ACC112 (cell line): ENCODE data around the gene NT5C2.

Source experiments
- H2AFZ ChIP-seq: fragments of 200-600 bp; sonication (generic); one replicate; pipeline ENCODE4 v1.6.0; 2017; ENCODE audit warnings: antibody characterized with exemption, low read length; ENCODE audit not compliant: unreplicated experiment
- H3K27ac ChIP-seq: fragments of 200-600 bp; sonication (generic); 2 replicates; pipeline ENCODE4 v1.5.1; 2014; ENCODE audit warnings: low read depth, mild to moderate bottlenecking, antibody characterized with exemption, low read length, moderate library complexity
- H3K27me3 ChIP-seq: fragments of 200-600 bp; sonication (generic); 2 replicates; pipeline ENCODE4 v1.6.1; 2014; ENCODE audit warnings: mild to moderate bottlenecking, antibody characterized with exemption, low read length, moderate library complexity, mixed read lengths; ENCODE audit not compliant: insufficient read depth
- H3K36me3 ChIP-seq: fragments of 200-600 bp; sonication (generic); 2 replicates; pipeline ENCODE4 v1.6.1; 2016; ENCODE audit warnings: mild to moderate bottlenecking, antibody characterized with exemption, low read length, moderate library complexity, mixed read lengths; ENCODE audit not compliant: insufficient read depth
- H3K4me1 ChIP-seq: fragments of 200-600 bp; sonication (generic); one replicate; pipeline ENCODE4 v1.6.1; 2016; ENCODE audit warnings: low read length, mixed read lengths; ENCODE audit not compliant: insufficient read depth, unreplicated experiment, control insufficient read depth
- H3K4me3 ChIP-seq: fragments of 200-600 bp; sonication (generic); 2 replicates; pipeline ENCODE4 v1.5.1; 2014; ENCODE audit warnings: mild to moderate bottlenecking, low read depth, low read length
- H3K79me2 ChIP-seq: fragments of 200-600 bp; sonication (generic); one replicate; pipeline ENCODE4 v1.6.0; 2016; ENCODE audit warnings: low read length; ENCODE audit not compliant: control insufficient read depth, unreplicated experiment, insufficient read depth

The NT5C2 gene

DNA sequence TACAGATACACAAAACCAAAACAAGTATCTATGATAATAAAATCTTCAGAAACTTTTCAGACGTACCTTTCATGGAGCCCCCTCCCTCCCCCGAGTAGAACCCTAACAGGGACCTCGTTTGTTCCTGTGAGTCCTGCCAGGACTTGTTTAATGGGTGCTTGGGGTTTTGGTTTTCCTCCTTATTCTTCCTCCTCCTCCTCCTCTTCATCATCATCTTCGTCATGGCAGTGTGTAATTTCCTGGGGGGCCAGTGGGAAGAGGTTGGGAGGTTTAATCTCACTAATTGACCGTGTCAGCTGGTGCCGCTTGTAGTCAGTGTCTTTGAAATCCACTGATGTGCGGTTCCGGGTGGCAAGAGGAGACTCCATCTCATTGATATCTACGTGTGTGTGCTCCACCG, 103.6 kb downstream of the NT5C2 start:
- H3K36me3 ChIP-seq = peaks cover 51% of the 10 kb centered on the region
- no peak overlapping the region for H3K4me3 ChIP-seq
- H2AFZ ChIP-seq = no peak overlapping the region
- no peaks in the 10 kb centered on the region for H3K79me2 ChIP-seq
- H3K27me3 ChIP-seq = no peaks in the 10 kb centered on the region
- H3K4me1 ChIP-seq = no peaks in the 10 kb centered on the region
- no peak overlapping the region for H3K27ac ChIP-seq

DNA sequence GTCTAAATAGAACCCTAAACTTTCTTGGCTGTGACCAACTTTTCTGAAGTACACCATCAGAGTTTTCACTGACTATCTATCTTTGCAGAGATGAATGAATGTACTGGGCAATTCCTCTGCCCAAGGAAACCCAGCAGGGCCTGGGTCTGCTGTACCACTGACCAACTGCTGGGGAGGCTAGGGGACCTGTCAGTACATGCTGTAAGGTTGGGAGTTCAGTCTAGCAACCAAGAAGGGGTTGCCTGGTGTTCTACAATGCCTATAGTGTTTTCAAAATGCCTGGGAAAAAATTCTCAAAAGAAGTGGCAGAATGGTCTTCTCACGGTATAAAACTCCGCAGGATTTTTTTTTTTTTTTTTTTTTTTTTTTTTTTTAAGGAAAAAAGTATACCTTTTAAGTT, 106.3 kb downstream of the NT5C2 start:
- Histone ChIP-seq H3K36me3 (peaks cover 31% of the 10 kb centered on the region; the same call in 1 of the 2 replicates), H2AFZ (no peak overlapping the region), H3K27me3 (no peaks in the 10 kb centered on the region), H3K4me1 (no peaks in the 10 kb centered on the region), H3K27ac (no peak overlapping the region), H3K4me3 (no peak overlapping the region), H3K79me2 (no peaks in the 10 kb centered on the region)

DNA sequence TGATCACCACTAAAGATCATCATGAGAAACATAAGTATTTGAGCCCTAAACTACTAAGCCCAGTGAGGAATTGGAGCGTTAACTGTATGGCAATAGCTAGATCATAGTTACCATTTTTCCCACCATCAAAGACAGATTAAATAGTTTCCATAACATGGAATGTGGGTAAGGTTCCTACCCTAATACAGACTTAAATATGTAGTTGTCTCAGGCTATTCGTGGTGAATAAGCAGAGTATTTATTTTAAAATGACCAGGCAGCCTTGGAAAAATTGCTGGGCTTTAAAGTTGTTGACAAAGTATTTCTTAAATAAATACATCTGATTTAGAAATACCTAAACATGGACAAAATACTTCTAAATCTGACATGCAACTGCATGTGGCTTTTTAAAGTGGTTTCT, 106.8 kb downstream of the NT5C2 start:
- H3K27ac ChIP-seq = no peak overlapping the region
- no peak overlapping the region for H2AFZ ChIP-seq
- H3K36me3 ChIP-seq = peaks cover 29% of the 10 kb centered on the region; the same call in 1 of the 2 replicates
- H3K27me3 ChIP-seq = no peaks in the 10 kb centered on the region
- no peaks in the 10 kb centered on the region for H3K4me1 ChIP-seq
- H3K4me3 ChIP-seq = no peak overlapping the region
- H3K79me2 ChIP-seq = no peaks in the 10 kb centered on the region

DNA sequence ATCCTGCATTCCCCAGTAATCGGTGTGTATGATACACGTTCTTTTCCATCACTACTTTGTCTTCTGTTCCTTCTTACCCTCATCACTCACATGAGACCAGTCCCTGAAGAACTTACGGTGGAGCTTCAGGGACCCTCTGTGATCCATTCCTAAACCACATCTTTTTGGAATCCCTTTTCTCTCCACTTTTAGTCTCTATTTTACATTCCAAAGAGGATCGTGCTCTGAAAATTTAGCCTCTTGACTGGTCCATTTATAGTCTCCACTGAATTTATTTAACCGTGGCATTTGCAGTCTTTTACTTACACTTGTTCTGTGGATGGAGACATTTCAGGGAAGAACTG, 109.1 kb downstream of the NT5C2 start:
- H3K79me2 ChIP-seq = no peaks in the 10 kb centered on the region
- H3K27me3 ChIP-seq = no peaks in the 10 kb centered on the region
- H3K4me3 ChIP-seq = no peak overlapping the region
- no peak overlapping the region for H3K27ac ChIP-seq
- H3K36me3 ChIP-seq = peaks cover 11% of the 10 kb centered on the region; the same call in 1 of the 2 replicates
- H2AFZ ChIP-seq = no peak overlapping the region
- H3K4me1 ChIP-seq = no peaks in the 10 kb centered on the region

DNA sequence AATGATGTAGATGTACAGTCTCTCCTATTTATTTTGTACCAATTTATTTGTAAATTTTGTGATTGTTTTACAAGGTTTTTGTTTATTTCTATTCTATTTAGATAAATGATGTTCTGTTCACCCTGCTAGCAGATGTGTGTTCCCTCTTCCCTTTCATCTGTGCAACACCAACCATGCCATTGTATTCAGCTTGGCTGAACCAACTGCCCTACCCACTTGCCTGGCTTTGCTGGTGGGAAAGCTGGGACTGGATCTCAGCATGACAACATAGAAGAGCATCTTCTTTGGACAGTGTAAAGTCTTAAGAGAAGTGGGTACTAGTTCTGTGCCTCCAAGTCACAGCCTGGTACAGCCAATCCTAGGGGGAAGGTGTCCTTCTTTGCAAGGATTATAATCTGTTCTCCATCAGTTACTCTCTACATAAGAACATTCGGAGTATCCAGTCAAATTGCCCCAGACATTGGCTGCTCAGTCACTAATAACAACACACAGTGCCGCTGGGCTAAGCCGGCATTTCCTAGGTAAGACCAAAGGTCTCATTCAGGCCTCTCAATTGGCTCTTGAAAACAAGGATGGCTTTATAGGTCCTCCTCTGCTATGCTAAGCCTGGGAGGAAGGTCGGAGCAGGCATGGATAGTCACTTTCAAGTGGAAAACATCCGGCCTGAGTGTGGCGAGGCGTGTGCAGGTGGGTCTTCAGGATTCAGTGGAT, 109.7 kb downstream of the NT5C2 start:
- Histone ChIP-seq H2AFZ (no peak overlapping the region), H3K27me3 (no peaks in the 10 kb centered on the region), H3K79me2 (no peaks in the 10 kb centered on the region), H3K4me3 (no peak overlapping the region), H3K27ac (no peak overlapping the region), H3K36me3 (0 out of 2 replicates have a peak, but pooled peaks cover 7% of the 10 kb centered on the region), H3K4me1 (no peaks in the 10 kb centered on the region)

DNA sequence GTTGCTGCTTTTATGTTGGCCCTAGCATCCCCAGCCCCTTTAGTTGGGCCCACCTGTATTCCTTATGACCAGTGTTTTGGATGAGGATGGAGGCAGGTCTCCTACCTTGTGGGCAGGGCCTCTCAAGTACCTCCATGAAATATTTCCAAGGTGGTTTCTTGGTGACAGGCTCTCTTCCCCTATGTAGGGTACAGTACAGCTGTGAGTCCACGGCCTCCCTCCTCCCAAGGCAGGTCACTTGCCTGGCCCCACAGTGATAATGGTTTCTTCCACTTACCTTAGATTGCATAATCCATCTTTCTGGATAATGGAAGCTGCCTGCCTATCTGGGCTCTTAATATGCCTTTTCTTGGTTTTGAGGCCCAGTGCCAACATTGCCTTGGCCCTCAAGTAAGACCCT, 110.4 kb downstream of the NT5C2 start:
- Histone ChIP-seq H3K79me2 (no peaks in the 10 kb centered on the region), H3K4me1 (no peaks in the 10 kb centered on the region), H3K4me3 (no peak overlapping the region), H3K27ac (no peak overlapping the region), H2AFZ (no peak overlapping the region), H3K27me3 (no peaks in the 10 kb centered on the region), H3K36me3 (0 out of 2 replicates have a peak, but pooled peaks cover 7% of the 10 kb centered on the region)

DNA sequence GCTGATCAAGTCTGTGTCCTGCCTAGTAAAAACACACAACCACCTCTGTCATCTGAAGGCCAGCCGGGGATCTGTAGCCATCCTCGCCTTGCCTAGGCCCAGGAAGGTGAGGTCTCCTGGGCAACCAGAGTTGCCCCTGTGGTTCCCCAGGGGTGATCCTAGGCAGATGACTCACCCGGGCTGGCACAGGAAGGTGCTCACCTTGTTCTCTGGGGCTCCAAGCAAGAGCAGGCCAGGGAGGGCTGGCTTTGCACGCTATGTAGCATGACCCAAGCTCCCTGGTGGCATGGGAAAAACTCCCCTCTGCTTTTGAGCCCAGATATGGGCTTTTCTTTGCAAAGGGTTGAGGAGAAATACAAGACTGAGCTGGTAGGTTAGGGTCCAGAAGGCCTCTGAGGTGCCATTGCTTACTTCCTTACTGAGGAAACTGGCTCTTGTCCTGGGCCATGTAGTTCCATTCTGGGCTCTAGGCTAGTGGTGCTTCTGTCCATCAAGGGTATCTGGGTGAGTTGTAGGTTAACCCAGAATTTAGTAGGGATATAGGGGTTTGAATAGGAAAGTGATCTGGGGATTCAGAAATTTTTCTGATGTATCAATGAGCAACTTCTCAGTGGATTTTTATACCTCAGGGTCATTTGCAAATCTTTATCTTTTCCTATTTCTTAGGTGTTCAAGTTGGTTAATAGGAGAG, 112.0 kb downstream of the NT5C2 start:
- Histone ChIP-seq H3K4me1 (no peaks in the 10 kb centered on the region), H3K36me3 (no peaks in the 10 kb centered on the region), H3K79me2 (no peaks in the 10 kb centered on the region), H3K4me3 (no peak overlapping the region), H3K27me3 (no peaks in the 10 kb centered on the region), H3K27ac (no peak overlapping the region), H2AFZ (no peak overlapping the region)

DNA sequence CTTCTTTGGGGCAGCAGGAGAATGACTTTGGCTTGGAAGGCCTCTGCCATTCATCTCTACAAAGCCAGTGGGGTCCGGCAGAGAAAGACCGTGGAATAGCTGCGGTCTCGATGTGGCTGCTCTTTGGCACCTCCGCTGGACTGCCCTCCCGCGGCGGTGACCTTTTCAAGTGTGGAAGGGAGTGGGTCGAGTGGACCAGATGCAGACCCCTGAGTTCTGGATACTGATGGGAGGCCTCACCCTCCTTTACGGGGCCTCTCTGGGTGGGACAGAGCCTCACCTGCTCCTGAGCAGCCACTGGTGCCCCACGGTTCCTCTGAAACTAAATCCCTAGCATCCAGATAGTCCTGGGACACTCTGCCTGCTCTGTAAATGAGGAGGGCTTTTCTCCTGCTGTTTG, 113.1 kb downstream of the NT5C2 start:
- Histone ChIP-seq H3K4me3 (no peak overlapping the region), H3K27ac (no peak overlapping the region), H3K4me1 (no peaks in the 10 kb centered on the region), H3K27me3 (no peaks in the 10 kb centered on the region), H3K36me3 (no peaks in the 10 kb centered on the region), H3K79me2 (no peaks in the 10 kb centered on the region), H2AFZ (no peak overlapping the region)

DNA sequence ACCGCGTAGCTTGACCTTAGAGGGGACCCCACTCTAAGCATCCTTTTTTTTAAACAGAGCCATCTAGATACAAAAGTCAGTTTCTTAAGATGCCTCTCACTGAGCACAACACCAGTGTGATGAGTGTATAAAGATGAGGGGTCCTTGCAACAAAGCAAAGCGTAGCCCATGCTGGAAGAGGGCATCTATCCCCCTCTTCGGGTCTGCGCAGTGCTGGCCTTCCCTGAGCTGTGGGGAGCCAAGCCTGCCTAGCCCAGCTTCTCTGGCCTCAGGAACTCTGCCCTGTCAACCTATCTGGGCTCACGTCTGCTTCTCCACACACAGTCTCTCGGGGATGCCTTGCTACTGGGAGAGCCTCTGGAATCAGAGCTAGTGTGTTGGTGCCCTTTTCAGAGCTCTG, 114.0 kb downstream of the NT5C2 start:
- Histone ChIP-seq H3K79me2 (no peaks in the 10 kb centered on the region), H2AFZ (no peak overlapping the region), H3K4me1 (no peaks in the 10 kb centered on the region), H3K4me3 (no peak overlapping the region), H3K27ac (no peak overlapping the region), H3K36me3 (no peaks in the 10 kb centered on the region), H3K27me3 (no peaks in the 10 kb centered on the region)

DNA sequence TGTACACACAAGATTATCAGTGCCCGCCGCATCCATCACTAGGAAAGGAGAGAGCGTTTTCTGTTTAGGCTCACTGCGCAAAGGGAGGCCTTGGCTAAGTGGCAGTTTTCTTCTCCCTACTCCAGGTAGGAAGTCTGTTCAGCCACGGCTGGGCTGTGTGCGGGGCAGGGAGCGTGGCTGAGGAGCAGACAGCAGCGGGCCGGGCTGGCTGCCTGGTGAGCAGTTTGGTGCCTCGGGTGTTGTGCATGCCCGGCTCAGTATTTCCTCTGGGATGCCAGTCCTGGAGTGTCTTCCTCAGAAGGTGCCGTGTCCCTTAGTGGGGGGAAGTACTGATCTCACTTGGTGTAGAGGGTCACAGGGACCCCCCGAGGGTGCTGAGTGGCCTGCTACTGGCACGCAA, 114.4 kb downstream of the NT5C2 start:
- Histone ChIP-seq H3K4me1 (no peaks in the 10 kb centered on the region), H3K27me3 (no peaks in the 10 kb centered on the region), H3K4me3 (no peak overlapping the region), H3K79me2 (no peaks in the 10 kb centered on the region), H2AFZ (no peak overlapping the region), H3K27ac (no peak overlapping the region), H3K36me3 (no peaks in the 10 kb centered on the region)

DNA sequence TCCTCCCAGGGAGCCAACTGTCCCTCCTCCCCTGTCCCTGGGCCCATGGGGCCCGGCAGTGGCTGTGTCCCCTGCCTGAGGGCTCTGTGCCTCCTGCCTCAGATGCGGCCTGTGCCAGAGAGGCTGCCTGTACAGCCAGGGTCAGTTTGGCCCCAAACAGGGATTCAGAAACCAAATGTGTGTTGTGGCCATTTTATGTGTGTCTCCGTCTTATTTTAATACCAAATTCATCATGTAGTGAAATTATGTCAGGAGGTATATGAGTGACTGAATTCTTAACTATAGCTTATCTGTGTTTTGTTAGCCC, 114.8 kb downstream of the NT5C2 start:
- Histone ChIP-seq H3K4me3 (no peak overlapping the region), H3K27me3 (no peaks in the 10 kb centered on the region)

More for the DNA sequence above, 114.8 kb downstream of the NT5C2 start:
- Histone ChIP-seq H3K79me2 (no peaks in the 10 kb centered on the region), H3K36me3 (no peaks in the 10 kb centered on the region), H3K4me1 (no peaks in the 10 kb centered on the region), H2AFZ (no peak overlapping the region), H3K27ac (no peak overlapping the region)
